HepG2 (cell line): ENCODE measurements around the gene EFHD2. TPM values are rescaled to one million over a fixed set of nuclear protein-coding genes. Genes with fewer than 3 reads are reported as not detected.
A peak's percentile ranks its signal among the peaks of the same experiment; 100 is the strongest.

Source experiments
- ATAC-seq: fragments of 200-7000 bp; cut with Tn5 transposase; 3 replicates; pipeline ENCODE4 v1.9.1; 2020; ENCODE audit warnings: mild to moderate bottlenecking, moderate library complexity
- BruUV-seq: library from RNA; stranded (reverse); fragments of 400-500 nt; replicated peaks from 2 replicates; lab custom pipeline; 2021; lab: Mats Ljungman, UMichigan
- CTCF ChIA-PET: fragments of 300-600 bp; formaldehyde crosslinking; extraction: SDS; loops from one replicate; lab custom pipeline; 2021; ENCODE audit warnings: low total read pairs, inconsistent platforms, low intra/inter-chr PET ratio; lab: Yijun Ruan, JAX
- POLR2A ChIA-PET: fragments of 350-600 bp; sonication (Branson Sonifier 250); formaldehyde crosslinking; loops from one replicate; lab custom pipeline; 2020; ENCODE audit warnings: antibody characterized with exemption, inconsistent platforms; lab: Yijun Ruan, JAX
- DNase-seq: peaks from one replicate; pipeline ENCODE4 v3.0.0-alpha.2; 2015; ENCODE audit warnings: low spot score
- FAIRE-seq: peaks from 3 replicates; lab custom pipeline; 2011; peaks lifted over from hg19 to GRCh38; lab: Jason Lieb, UNC
- H2AFZ ChIP-seq: one replicate; pipeline ENCODE4 v1.6.1; 2011; ENCODE audit warnings: low read length, inconsistent platforms
- H3K27ac ChIP-seq: fragments of 300-600 bp; 3 replicates; pipeline ENCODE4 v1.8.0; 2011; ENCODE audit warnings: mixed run types, mild to moderate bottlenecking, mixed read lengths, low read length, inconsistent platforms; ENCODE audit not compliant: insufficient read depth; ENCODE audit errors: extremely low read length
- H3K27me3 ChIP-seq, 2 experiments: fragments of 200-600 bp in 1 of 2; 2 replicates in 1 of 2; 3 replicates in 1 of 2; pipeline versions ENCODE4 v1.6.0 to v1.8.0; 2011; ENCODE audit warnings: low read length in 2 of 2, mild to moderate bottlenecking in 2 of 2, moderate library complexity in 2 of 2, inconsistent platforms in 1 of 2; ENCODE audit not compliant: insufficient read depth in 2 of 2, control insufficient read depth in 1 of 2
- H3K36me3 ChIP-seq, 2 experiments: fragments of 200-600 bp in 1 of 2; replicated peaks in 1 of 2; 2 replicates in 1 of 2; 3 replicates in 1 of 2; pipeline versions ENCODE4 v1.5.1 to v1.8.0; 2011; ENCODE audit warnings: low read length in 2 of 2, inconsistent platforms in 1 of 2; ENCODE audit not compliant: insufficient read depth in 2 of 2, control insufficient read depth in 1 of 2
- H3K4me1 ChIP-seq: 2 replicates; pipeline ENCODE4 v1.5.1; 2012; ENCODE audit warnings: low read length, inconsistent platforms; ENCODE audit not compliant: insufficient read depth
- H3K4me2 ChIP-seq: 2 replicates; pipeline ENCODE4 v1.6.0; 2011; ENCODE audit warnings: low read depth, low read length, inconsistent platforms
- H3K4me3 ChIP-seq, 3 experiments: fragments of 200-600 bp in 1 of 3; sonication (generic), shearing (Covaris generic) in 1 of 3; replicated peaks in 1 of 3; 2 replicates each; pipeline ENCODE4 v1.5.1; 2011 to 2016; ENCODE audit warnings: low read length in 3 of 3, inconsistent platforms in 2 of 3, low read depth in 2 of 3, mild to moderate bottlenecking in 2 of 3, control low read depth in 1 of 3, mixed read lengths in 1 of 3; ENCODE audit not compliant: insufficient read depth in 1 of 3
- H3K79me2 ChIP-seq: one replicate; pipeline ENCODE4 v1.6.1; 2011; ENCODE audit warnings: low read length, inconsistent platforms; ENCODE audit not compliant: insufficient read depth
- H3K9ac ChIP-seq: 2 replicates; pipeline ENCODE4 v1.6.0; 2011; ENCODE audit warnings: mild to moderate bottlenecking, low read depth, low read length, inconsistent platforms; ENCODE audit not compliant: insufficient read depth
- H3K9me3 ChIP-seq: 2 replicates; pipeline ENCODE4 v1.5.1; 2012; ENCODE audit warnings: mild to moderate bottlenecking, low read length
- H4K20me1 ChIP-seq: 2 replicates; pipeline ENCODE4 v1.6.0; 2011; ENCODE audit warnings: inconsistent platforms, mild to moderate bottlenecking, low read length, moderate library complexity; ENCODE audit not compliant: insufficient read depth
- ELF3 ChIP-seq: IDR thresholded peaks from 2 replicates; pipeline ENCODE4 v1.6.1; 2016; ENCODE audit warnings: missing genetic modification reagents, missing compliant biosample characterization
- JUN ChIP-seq: sonication (generic); formaldehyde crosslinking; IDR thresholded peaks from 2 replicates; pipeline ENCODE4 v1.4.0; 2020; ENCODE audit warnings: mild to moderate bottlenecking, missing genetic modification reagents
- MBD4 ChIP-seq: IDR thresholded peaks from 2 replicates; pipeline ENCODE4 v1.6.1; 2012; ENCODE audit warnings: low read length, inconsistent platforms, borderline replicate concordance
- PITX1 ChIP-seq: sonication (generic); formaldehyde crosslinking; IDR thresholded peaks from 2 replicates; pipeline ENCODE4 v1.5.1; 2020; ENCODE audit warnings: mild to moderate bottlenecking, missing genetic modification reagents
- ZNF180 ChIP-seq: sonication (generic); formaldehyde crosslinking; IDR thresholded peaks from 2 replicates; pipeline ENCODE4 v1.4.0; 2020; ENCODE audit warnings: low read depth, missing genetic modification reagents, borderline replicate concordance
- ZNF780A ChIP-seq: sonication (generic); formaldehyde crosslinking; IDR thresholded peaks from 2 replicates; pipeline ENCODE4 v1.8.0; 2022; ENCODE audit warnings: mild to moderate bottlenecking, missing genetic modification reagents, moderate library complexity
- WGBS: methylation state at CpG from one replicate; pipeline ENCODE4 v1.1.6; 2017; ENCODE audit warnings: low lambda C conversion rate; 5-methylcytosine and 5-hydroxymethylcytosine counted together
- in situ Hi-C: cut with HindIII; loops from 2 replicates; pipeline ENCODE4 v1.10.0; 2017; ENCODE audit warnings: low pct_unique_long_range_greater_than_20kb; ENCODE audit not compliant: extremely low pct_ligation_motif_present
- intact Hi-C: fragments of 100-400 bp; cut with micrococcal nuclease; formaldehyde crosslinking; loops from one replicate; pipeline ENCODE4 v1.10.0; 2022; ENCODE audit not compliant: unreplicated experiment
- polyA plus RNA-seq, 8 experiments: library from polyadenylated mRNA; depleted of rRNA in 3 of 8; stranded (reverse) in 7 of 8; unstranded in 1 of 8; fragments of >200 nt; fragmentation: Illumina TruSeq in 4 of 8; extraction: Trizol in 4 of 8; gene quantifications; 2 replicates each; pipeline versions ENCODE4 v1.2.1 to v1.2.3, GENCODE V29; 2011 to 2016; ENCODE audit warnings: low read depth in 4 of 8, missing spikeins in 1 of 8, mixed read lengths in 1 of 8; ENCODE audit not compliant: insufficient read depth in 1 of 8
- total RNA-seq, 5 experiments: library from RNA; depleted of rRNA; stranded (reverse); fragments of >200 nt; fragmentation: Illumina TruSeq; extraction: Trizol; gene quantifications; 2 replicates each; pipeline ENCODE4 v1.2.3, GENCODE V29; 2016; ENCODE audit warnings: low read depth in 1 of 5
- TF ChIP-seq, protein P1 (sequence below): sonication (generic); formaldehyde crosslinking; IDR thresholded peaks from 2 replicates; pipeline ENCODE4 v1.9.0; 2021; ENCODE audit warnings: missing genetic modification reagents, mild to moderate bottlenecking, borderline replicate concordance
- TF ChIP-seq, protein P2 (sequence below): IDR thresholded peaks from 2 replicates; pipeline ENCODE4 v1.6.1; 2016; ENCODE audit warnings: missing compliant biosample characterization, missing genetic modification reagents, borderline replicate concordance
- TF ChIP-seq, protein P3 (sequence below): IDR thresholded peaks from 2 replicates; pipeline ENCODE4 v1.6.1; 2012; ENCODE audit warnings: inconsistent platforms
- TF ChIP-seq, protein P4 (sequence below): sonication (generic); formaldehyde crosslinking; IDR thresholded peaks from 2 replicates; pipeline ENCODE4 v1.4.0; 2020; ENCODE audit warnings: low read depth, mild to moderate bottlenecking, missing genetic modification reagents

The EFHD2 gene
- total and polyA plus RNA-seq, 2 of the 13 experiments (the other 11 are each of a cell fraction or from before 2014, with no cell fraction given) = 9.4 to 12.7 TPM

DNA sequence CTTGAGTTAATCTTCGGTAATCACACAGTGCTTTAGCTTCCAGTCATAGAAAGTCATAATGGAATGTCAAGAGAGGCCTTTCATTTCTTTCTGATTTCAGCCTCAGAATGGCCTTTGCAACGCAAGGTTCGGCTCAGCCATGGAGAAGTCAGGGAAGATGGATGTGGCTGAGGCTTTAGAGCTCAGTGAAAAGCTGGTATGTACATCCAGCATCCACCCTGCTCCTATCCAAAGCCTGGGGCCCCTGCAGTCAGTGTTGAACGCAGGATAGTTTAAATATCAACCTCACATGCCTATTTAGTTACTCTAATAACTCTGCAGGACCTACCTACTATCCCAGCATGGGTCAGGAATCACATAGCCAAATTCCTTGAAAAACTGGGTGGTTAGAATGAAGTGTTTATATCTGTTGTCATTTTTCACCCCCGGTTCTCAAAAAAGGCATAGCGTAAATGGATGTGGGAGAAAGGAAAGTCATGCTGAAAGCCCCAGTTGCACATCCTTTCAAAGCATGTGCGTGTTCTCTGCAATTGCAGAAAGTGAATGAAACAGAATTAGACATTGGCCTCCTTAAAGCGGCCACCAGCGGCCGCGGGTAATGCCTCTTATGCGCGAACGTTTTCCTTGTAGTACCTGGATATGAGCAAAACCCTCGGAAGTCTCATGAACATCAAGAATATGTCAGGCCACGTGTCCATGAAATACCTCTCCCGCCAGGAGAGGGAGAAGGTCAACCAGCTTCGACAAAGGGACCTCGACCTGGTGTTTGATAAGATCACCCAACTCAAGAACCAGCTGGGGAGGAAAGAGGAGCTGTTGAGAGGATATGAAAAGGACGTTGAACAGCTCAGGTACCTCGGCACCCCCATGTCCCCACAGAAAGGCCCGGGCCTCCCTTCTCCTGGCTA lies 28.8 kb upstream of the EFHD2 start:
- POLR2A ChIA-PET = no interaction called here
- Histone ChIP-seq H2AFZ (no peak overlapping the region), H3K27me3 (peaks cover 5 to 67% of the 10 kb centered on the region in 2 experiments; a peak in 4 of 5 replicates), H3K36me3 (no peaks in the 10 kb centered on the region), H4K20me1 (no peaks in the 10 kb centered on the region), H3K4me1 (peaks cover 19% of the 10 kb centered on the region), H3K4me2 (no peak overlapping the region), H3K4me3 (no peak overlapping the region), H3K79me2 (no peaks in the 10 kb centered on the region), H3K9ac (no peak overlapping the region), H3K27ac (no peak overlapping the region), H3K9me3 (no peaks in the 10 kb centered on the region)
- ATAC-seq (no peak), DNase-seq (no peak), FAIRE-seq (no peak)
- no peak for TF ChIP-seq MBD4
- TF ChIP-seq ZNF780A (CRISPR knock-in tag) = no peak
- TF ChIP-seq JUN (CRISPR knock-in tag) = no peak
- TF ChIP-seq, protein P1, sequence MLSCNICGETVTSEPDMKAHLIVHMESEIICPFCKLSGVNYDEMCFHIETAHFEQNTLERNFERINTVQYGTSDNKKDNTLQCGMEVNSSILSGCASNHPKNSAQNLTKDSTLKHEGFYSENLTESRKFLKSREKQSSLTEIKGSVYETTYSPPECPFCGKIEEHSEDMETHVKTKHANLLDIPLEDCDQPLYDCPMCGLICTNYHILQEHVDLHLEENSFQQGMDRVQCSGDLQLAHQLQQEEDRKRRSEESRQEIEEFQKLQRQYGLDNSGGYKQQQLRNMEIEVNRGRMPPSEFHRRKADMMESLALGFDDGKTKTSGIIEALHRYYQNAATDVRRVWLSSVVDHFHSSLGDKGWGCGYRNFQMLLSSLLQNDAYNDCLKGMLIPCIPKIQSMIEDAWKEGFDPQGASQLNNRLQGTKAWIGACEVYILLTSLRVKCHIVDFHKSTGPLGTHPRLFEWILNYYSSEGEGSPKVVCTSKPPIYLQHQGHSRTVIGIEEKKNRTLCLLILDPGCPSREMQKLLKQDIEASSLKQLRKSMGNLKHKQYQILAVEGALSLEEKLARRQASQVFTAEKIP (CRISPR knock-in tag) = no peak
- TF ChIP-seq, protein P2, sequence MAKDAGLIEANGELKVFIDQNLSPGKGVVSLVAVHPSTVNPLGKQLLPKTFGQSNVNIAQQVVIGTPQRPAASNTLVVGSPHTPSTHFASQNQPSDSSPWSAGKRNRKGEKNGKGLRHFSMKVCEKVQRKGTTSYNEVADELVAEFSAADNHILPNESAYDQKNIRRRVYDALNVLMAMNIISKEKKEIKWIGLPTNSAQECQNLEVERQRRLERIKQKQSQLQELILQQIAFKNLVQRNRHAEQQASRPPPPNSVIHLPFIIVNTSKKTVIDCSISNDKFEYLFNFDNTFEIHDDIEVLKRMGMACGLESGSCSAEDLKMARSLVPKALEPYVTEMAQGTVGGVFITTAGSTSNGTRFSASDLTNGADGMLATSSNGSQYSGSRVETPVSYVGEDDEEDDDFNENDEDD (CRISPR knock-in tag) = peak; percentile 26; the same call in 1 of the 2 replicates
- TF ChIP-seq PITX1 (CRISPR knock-in tag) = no peak
- TF ChIP-seq, protein P3, sequence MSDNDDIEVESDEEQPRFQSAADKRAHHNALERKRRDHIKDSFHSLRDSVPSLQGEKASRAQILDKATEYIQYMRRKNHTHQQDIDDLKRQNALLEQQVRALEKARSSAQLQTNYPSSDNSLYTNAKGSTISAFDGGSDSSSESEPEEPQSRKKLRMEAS = peak; percentile 53; the same call in 1 of the 2 replicates
- TF ChIP-seq ELF3 (CRISPR knock-in tag) = no peak
- TF ChIP-seq, protein P4, sequence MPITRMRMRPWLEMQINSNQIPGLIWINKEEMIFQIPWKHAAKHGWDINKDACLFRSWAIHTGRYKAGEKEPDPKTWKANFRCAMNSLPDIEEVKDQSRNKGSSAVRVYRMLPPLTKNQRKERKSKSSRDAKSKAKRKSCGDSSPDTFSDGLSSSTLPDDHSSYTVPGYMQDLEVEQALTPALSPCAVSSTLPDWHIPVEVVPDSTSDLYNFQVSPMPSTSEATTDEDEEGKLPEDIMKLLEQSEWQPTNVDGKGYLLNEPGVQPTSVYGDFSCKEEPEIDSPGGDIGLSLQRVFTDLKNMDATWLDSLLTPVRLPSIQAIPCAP (CRISPR knock-in tag) = no peak
- no peak for TF ChIP-seq ZNF180 (CRISPR knock-in tag)
- BruUV-seq = no TSS peak
- in situ Hi-C loops = no loop called here
- intact Hi-C loops = no loop called here
- CTCF ChIA-PET = no interaction called here
- 56% methylated on average over 19 of the region's 22 CpGs for WGBS
